GM21529 (cell line): ENCODE measurements around the gene WIPF1.

Source experiments
- ATAC-seq: cut with Tn5 transposase; IDR thresholded peaks from one replicate; pipeline ENCODE4 v1.9.1; 2021; ENCODE audit not compliant: unreplicated experiment

The WIPF1 gene

DNA sequence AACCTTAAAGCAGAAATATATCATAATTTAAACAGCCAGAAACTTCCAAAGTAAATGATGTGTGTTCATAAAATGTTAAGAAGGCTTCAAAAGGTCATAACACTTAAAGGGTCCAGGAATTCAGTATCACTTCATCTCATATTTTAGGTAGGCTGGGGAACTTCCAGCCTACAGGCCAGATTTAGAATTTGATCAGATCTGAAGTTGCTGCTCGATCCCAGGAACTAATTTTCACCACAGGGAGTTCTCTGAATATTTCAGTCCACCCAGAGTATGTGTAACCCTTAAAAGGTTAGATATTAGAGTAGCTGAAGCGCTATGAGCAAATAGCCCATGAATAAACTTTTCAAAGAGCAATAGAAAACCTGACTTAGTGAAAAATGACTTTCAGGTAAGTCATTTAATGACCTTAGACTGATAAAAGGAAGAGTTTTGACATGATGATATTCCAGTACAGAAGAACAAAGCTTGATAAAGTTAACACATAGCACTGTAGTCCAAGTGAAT lies 1.7 kb downstream of the WIPF1 start:
- ATAC-seq = no peak

DNA sequence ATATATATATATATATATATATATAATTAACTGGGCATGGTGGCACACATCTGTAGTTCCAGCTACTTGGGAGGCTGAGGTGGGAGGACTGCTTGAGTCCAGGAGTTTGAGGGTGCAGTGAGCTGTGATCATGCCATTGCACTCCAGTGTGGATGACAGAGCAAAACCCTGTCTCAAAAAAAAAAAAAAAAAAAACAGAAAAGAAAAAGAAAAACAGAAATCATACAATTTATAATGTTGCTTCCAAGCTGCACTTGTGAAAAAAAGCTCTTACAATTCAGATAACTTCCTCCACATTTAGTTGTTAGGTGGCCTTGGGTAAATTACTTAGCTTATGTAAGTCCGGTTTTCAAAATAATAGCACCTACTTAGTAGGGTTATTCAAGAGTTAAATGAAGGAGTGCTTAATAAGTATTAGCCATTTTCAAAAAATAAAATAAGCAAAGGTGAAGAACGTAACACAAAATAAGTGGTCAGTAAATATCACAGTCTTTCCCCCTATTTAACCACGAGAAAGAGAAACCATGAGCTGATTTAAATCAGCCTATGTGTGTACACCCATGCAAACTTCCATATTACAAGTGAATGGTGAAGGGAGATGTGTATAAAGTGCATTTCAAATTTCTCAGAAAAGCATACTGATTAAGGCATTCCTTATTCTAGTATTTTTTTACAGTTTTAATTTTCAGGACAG lies 2.3 kb downstream of the WIPF1 start:
- ATAC-seq = peak; percentile 30

DNA sequence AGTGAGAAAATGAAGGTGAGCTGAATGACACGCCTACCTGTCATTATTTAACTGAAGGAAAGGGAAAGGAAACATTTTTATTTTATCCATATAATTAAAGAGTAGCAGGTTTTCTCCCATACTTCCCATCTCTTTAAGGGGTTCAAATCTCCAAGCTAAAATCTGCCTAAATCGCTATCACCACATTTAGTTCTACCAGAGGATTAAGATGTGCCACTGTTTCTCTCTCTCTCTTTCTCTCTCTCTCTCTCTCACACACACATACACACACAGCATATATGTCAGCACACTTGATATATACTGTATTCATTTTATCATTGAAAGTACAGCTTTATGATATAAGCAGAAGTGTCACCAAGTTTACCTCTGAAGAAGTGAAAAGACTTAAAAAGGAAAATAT lies 3.1 kb downstream of the WIPF1 start:
- no peak for ATAC-seq

DNA sequence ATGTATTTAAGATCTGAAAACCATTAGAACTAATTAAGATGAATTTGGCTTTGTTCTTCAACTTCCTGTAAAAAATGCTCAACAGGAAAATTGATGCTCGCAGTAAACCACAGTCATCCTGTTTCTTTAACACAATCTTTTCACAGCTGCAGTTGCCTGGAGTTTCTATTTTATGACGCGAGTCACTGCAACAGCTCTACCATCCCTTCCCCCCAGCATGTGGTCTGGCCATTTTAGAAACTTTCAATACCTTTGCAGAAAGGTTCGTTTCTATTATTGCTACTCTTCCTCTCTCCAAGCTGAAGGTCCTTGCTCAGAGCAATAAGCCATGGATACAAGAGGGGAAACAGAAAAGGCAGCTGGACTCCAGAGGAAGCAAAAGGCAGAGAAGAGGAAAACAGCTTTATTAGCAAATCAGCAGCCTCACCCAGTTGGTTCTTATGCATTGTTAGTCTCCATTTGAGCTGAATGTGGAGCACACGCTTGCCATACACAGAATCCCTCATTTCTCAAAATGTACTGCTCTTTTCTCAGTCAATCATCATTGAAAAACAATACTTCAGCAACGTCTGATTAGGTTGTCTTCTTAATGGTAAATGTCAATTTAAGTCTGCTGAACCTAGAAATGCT lies 3.9 kb downstream of the WIPF1 start:
- peak; percentile 60 for ATAC-seq

DNA sequence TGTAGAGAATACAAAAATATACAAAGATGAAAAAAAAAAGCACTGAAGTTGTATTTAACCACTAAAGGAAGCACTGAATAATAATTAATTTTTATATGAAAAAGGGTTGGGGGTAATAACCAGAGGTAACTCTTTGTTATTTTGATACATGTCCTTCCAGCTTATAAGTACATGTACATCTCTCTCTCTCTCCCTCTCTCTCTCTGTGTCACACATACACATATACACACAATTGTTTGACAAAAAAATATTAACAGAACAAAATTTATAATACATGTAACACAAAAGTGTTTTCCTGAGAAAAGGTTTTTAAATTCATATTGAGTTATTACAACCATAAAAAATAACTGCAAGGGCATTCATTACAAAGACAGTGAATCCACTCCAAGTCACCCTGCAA lies 4.6 kb downstream of the WIPF1 start:
- no peak for ATAC-seq

DNA sequence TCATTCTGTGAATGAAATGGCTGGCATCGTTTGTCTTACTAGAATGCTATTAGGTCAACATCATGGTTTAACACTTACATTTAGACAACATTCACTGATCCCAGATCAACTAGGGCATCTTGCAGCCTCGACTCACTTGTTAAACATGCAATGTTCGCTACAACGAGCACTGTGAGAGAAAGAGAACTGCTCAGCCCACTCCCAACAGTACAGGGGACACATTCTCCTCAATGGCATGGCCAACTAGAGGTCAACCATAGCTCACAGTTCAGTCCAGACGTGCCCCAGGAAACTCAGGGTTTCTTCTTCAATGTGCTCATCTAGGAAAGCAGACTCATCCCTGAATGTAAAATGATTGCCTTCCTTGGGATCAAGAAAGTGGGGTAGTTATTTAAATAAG lies 5.9 kb downstream of the WIPF1 start:
- no peak for ATAC-seq

DNA sequence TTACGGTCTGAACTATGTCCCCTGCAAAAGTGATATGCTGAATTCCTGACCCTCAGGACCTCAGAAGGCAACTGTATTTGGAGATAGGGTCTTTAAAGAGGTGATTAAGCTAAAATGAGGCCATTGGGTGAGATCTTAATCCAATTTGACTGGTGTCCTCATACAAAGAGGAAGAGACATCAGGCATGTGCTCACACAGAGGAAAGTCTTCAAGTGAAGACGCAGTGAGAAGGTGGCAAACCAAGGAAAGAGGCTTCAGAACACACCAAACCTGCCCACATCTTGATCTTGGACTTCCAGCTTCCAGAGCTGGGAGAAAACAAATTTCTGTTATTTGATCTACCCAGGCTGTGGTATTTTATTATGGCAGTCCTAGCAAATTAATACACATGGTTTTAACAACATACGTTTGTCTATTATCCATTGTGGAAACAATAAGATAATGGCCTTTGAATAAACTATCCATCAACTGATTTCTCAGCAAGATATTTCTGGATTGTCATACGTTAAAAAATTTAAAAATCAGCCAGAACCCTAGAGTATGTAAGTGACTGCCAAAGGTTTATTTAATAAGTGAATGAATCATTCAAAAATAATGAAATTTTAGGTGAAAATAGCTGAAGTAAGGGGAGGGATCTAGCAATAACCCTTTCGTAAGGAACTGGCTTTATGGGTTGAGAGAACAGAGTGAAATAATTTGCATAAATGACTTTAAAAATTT lies 6.5 kb downstream of the WIPF1 start:
- ATAC-seq = no peak

DNA sequence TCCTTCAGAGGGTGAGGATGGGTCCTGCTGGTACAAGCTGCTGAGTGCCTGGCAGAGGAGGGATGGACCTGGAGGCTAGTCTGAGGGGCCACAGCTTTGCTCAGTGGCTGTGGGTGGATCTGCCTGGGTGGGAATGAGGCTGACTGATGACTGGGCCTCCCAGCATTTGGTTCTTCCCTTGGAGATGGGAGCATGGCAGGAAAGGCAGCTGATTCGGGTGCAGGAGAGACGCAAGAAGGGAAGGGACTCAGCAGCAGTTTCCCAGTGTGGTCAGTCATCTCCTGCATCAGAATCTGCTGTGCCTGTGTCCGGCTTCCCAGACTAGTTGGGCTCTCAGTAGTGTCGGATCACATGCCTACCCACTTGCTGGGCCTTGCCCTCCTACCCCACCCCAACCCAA lies 7.3 kb downstream of the WIPF1 start:
- ATAC-seq = no peak

DNA sequence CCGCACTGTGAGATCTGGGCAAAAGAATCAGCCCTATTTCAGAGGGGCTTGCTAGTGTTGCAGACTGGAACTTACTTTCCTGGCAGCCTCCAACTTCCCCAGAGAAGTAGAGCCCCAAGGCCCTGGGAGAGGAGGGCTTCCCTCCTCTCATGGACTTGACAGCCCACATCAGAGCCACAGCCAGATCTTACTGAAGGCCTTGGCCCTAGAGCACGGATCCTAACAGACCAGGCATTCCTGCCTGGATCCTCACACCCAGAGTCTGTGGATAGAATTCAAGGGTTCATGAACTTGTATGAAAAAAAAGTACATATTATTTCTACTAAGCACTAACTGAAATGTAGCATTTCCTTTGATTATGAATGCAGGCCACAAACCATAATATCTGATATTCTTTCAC lies 8.3 kb downstream of the WIPF1 start:
- no peak for ATAC-seq

DNA sequence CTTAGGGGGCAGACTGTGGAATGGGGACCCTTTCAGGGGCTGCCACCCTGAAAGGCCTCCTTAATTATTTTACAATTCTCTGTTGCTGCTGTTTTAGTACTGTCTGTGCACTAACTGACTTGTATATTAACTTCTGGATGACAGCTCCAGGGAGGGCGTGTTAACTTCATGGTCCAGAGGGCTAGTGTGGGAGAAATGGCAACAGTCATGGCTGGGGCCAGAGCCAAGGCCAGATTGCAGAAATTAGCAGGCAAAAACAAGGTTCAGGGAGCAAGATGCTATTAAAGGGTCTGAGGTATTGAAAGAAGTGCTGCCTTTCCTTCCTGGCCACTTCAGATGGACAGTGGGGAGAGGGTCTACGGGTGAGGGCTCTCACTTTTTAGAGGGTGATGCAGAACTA lies 9.1 kb downstream of the WIPF1 start:
- ATAC-seq = no peak

DNA sequence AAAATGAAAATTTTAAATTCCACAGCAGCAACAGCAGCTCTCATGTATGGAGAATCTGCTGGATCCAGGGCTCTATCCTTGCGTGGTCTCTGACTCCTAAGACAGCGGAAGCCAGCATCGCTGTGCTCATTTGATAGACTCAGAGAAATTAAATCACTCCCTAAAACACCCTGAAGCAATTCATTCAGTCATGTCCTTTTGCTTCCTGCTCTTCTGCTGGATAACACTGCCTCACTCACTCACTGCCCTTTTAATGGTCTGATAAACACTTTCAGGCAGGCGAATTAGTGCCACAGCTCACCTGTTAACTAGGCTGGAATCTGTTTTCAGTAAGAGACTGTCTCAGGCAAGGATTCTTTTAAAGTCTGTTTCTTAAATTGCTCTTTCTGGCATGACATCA lies 10.0 kb downstream of the WIPF1 start:
- no peak for ATAC-seq

DNA sequence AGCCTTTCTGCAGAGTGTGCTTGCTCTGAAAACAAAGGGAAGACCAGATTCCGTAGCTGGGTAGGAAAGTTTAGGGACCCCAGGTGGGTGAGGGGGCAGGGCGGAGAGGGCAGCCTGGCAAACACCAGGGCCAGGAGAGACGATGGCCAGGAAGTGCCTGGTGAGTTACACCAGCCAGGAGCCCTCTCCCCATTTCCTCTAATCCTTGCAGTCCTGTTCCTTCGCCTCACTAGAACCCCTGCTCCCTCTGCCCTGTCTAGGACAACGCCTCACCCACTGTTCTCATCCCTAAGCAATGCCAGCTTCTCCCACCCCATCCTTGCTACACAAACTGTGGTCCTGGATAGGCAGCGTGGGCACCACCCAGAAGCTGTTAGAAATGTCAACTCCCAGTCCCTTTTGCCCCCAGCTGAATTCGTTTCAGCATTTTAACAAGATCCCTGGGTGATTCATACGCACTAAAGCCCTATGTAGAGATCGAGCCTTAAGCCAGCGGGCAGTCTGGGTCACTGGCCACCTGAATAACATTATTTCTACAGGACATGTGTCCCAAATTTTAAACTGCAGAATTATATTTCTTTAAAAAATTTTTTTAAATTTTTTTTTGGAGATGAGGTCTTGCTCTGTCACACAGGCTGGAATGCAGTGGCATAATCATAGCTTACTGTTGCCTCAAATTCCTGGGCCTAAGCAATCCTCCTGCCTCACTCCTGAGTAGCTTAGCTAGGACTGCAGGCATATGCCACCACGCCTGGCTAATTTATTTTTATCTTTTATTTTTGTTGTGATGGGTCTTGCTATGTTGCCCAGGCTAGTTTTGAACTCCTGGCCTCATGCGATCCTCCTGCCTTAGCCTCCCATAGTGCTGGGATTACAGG lies 10.9 kb downstream of the WIPF1 start:
- no peak for ATAC-seq

DNA sequence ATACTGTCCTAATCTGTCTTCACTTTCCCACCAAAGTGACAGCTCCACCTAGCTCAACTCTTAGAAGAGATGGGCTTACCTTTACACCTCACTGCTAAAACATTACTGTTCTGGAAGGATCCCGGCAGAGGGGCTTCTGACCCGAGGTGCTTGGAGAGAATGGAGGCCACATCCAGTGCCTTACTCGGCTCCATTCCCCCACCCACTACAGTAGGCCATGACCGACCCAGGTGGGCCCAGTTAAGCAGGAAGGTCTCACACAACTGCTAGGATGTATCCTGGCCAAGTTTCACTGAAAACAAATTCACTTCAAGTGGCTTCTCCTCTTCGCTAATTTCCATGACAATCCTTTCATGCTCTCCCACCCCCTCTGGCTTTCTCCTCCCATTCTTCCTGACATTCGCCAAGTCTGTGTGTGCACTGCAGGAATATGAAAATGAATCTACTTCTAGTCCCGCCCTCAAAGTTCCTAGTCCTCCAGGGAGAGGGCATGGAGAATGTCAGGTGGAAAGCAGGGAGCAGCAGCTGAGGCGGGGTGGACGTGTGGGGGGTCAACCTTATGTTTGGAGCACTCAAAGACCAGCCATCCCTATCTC lies 11.8 kb downstream of the WIPF1 start:
- no peak for ATAC-seq

DNA sequence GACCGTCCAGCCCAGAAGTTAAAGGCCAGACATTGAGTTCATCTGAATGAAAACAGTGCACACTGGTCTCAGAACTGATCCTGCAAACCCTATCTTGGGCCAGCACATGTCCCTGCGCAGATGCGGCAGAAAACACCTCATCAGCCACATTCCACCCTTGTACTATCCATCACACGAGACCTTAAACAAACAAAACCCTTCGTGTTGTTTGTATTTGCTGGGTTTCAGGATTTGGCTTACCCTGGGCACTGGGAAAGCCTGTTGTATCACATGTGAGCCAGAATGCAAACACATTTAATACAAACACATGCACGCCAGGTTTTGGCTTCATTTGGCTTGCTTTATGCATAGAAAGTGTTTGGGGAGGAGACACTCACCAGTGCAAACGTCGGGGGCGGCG lies 12.5 kb downstream of the WIPF1 start:
- ATAC-seq = no peak

DNA sequence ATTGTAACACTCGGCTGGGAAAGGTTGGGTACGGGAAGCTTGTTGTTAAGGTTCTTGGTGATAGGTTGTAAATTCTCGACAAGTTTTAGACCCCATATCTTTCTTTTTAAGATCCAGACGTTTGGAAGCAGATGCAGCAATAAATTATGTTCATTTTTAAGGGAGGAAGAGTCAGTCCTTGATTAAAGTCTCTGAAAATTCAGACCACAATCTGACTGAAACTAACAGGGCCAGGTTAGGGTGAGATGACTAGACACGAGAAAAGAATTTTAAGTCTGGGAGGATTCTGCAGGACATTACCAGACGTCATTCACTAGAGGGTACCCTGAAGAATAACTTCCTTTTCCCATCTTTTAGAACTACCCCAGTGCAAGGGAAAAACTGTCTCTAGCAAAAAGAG lies 16.1 kb downstream of the WIPF1 start:
- ATAC-seq = peak; percentile 51

DNA sequence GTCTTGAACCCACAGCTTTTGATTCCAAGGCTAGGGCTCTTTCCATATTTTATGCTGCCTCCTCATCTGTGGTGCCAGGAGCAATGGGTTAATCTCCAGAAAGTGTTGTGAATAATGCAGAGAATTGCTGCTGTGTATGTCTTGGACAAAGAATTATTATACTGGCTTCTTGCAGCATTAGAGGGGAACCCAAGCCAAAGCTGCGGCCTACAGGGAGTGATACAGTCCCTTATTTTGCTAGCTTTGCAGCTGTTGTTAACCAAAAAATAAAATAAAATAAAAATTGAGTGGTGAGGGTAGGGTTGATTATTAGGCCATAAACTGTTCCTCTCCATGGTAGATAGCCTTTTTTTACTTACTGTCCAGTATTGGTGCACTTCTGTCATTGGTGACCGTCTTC lies 16.7 kb downstream of the WIPF1 start:
- ATAC-seq = no peak

DNA sequence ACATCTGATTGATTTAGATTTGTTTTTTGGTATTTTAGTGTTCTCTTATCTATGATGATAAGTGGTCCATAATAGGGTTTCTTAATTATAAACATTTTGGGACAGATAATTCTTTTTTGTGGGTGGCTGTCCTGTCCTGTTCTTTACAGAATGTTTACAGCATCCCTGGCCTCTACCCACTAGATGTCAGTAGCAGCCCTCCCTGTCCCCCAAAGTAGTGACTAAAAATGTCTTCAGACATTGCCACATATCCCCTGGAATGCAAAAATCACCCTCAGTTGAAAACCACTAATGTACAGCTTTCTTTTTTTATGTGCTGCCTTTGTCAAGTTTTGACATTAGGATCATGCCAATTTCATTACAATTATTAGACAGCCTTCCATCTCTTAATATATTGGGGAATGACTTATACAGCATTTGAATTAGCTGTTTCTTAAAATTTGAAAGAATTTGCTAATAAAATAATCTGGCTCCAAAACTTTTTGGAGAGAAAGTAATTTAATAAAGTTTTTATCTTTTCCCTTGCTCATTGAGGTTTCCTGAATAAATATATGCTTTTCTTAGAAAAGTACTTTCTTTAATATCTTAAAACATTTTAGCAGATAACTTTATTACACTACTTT lies 19.5 kb downstream of the WIPF1 start:
- ATAC-seq = peak; percentile 53

DNA sequence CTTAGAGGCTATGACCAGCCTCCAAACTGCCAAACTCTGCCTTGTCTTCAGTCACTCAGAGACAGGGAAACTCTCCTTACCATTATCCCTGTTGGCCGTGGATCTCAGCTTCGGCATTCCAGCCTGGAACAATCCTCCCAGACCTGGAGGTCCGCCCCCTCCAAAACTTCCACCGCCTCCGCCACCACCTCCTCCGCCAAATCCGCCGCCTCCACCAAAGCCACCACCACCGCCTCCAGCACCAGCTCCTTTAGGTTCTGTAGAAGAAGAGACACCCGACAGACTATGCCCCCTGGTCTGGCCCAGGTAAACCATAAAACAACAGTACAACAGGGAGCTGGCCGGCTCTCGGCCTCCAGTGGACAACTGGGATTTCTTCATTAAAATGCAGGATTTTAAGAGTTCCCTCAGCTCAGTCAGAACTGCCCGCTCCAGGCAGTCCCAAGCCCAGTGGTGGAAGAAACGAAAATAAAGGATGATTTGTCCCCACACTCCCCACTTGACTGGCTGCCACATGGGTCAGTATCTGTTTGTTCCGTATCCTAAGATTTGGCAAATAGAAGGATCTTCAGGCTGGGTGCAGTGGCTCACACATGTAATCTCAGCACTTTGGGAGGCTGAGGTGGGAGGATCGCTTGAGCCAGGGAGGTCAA lies 22.4 kb downstream of the WIPF1 start:
- ATAC-seq = no peak

DNA sequence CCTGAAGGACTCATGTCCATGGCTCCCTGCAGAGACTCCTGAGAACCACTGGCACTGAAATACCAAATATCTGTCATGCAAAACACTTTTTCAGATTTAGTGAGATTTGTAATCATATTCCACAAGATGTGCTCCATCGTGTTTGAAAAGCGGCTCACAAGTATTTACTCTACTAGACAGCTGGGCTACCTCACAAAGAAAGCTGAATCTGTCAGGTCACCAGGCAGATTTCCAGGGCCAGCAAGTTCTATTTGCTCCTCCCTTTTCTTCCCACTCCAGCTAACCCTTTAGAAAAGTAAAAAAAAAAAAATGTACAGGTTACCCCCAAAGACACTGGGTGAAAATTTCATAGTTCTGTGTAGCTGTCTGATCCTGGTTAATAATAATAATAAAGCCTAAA lies 22.9 kb downstream of the WIPF1 start:
- ATAC-seq = no peak

DNA sequence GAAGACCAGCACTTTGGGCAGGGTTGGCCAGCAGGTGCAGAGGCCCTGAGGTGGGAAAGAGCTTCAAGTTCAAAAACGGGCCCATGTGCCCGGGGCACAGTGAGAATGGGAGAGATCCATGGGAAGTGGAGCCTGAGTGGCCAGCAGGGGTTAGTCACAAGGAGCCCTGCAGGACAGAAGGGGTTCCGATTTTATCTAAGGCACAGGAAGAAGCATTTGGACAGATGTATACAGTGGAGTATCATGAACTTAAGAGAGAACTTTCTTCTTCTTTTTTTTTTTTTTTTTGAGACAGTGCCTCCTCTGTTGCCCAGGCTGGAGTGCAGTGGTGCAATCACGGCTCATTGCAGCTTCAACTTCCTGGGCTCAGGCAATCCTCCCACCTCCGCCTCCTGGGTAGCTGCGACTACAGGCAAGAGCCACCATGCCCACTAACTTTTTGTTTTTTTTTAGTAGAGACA lies 24.0 kb downstream of the WIPF1 start:
- ATAC-seq = no peak
